ENCODE measurements around the gene KLHDC10. TPM values are rescaled to one million over a fixed set of nuclear protein-coding genes. Genes with fewer than 3 reads are reported as not detected.

KLHDC10 gene
- total RNA-seq, 1 experiment from 2014 or later = 14.4 TPM

GRCh38 chr7:130096243-130096827 lies 26.0 kb downstream of the KLHDC10 start:
- Mint-ChIP-seq H3K36me3 (no peaks in the 10 kb centered on the region), H3K9me3 (no peaks in the 10 kb centered on the region), H3K27ac (no peak overlapping the region), H3K4me3 (no peak overlapping the region), H3K27me3 (ENCODE audit: low read depth) (no peaks in the 10 kb centered on the region), H3K4me1 (no peaks in the 10 kb centered on the region)
- DNase-seq (ENCODE audit: low spot score) = no peak
- ChIA-PET CTCF (interaction anchor here (2.6 kb wide), 1 partner anchor 12 kb away, joined by 14 read pairs; no protein-coding TSS in a partner anchor), POLR2A (no interaction called here)
- TF ChIP-seq, protein P1, sequence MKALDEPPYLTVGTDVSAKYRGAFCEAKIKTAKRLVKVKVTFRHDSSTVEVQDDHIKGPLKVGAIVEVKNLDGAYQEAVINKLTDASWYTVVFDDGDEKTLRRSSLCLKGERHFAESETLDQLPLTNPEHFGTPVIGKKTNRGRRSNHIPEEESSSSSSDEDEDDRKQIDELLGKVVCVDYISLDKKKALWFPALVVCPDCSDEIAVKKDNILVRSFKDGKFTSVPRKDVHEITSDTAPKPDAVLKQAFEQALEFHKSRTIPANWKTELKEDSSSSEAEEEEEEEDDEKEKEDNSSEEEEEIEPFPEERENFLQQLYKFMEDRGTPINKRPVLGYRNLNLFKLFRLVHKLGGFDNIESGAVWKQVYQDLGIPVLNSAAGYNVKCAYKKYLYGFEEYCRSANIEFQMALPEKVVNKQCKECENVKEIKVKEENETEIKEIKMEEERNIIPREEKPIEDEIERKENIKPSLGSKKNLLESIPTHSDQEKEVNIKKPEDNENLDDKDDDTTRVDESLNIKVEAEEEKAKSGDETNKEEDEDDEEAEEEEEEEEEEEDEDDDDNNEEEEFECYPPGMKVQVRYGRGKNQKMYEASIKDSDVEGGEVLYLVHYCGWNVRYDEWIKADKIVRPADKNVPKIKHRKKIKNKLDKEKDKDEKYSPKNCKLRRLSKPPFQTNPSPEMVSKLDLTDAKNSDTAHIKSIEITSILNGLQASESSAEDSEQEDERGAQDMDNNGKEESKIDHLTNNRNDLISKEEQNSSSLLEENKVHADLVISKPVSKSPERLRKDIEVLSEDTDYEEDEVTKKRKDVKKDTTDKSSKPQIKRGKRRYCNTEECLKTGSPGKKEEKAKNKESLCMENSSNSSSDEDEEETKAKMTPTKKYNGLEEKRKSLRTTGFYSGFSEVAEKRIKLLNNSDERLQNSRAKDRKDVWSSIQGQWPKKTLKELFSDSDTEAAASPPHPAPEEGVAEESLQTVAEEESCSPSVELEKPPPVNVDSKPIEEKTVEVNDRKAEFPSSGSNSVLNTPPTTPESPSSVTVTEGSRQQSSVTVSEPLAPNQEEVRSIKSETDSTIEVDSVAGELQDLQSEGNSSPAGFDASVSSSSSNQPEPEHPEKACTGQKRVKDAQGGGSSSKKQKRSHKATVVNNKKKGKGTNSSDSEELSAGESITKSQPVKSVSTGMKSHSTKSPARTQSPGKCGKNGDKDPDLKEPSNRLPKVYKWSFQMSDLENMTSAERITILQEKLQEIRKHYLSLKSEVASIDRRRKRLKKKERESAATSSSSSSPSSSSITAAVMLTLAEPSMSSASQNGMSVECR (CRISPR knock-in tag; IDR thresholded peaks at IDR 0.05; ENCODE audit: borderline replicate concordance) = no peak
- ATAC-seq = no peak

DNA sequence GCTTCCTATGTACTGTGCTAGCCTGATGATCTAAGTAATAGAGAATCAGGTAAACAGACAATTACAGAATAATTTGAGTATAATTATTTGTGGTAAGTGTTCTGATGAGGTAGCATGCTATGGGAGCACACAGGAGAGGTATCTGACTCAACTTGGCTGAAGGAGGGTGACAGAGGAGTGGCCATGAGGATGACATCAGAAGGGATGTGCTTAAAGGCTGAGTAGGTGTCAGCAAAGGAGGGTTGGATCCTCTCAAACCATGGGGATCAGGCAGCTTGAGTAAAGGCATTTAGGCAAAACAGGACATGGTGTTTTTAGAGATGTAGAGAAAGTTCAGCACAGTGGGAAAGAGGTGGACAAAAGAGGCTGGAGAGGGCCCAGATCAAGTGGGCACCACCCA lies 29.0 kb downstream of the KLHDC10 start:
- H3K27me3 Mint-ChIP-seq (ENCODE audit: low read depth) = no peaks in the 10 kb centered on the region
- H3K4me3 Mint-ChIP-seq = no peak overlapping the region
- H3K4me1 Mint-ChIP-seq = no peaks in the 10 kb centered on the region

More for the DNA sequence above, 29.0 kb downstream of the KLHDC10 start:
- Mint-ChIP-seq H3K36me3 (no peaks in the 10 kb centered on the region), H3K9me3 (no peaks in the 10 kb centered on the region), H3K27ac (no peak overlapping the region)
- ChIA-PET POLR2A (interaction anchor here (0.6 kb wide), 1 partner anchor 9 kb away, joined by 3 read pairs; no protein-coding TSS in a partner anchor), CTCF (interaction anchor here (2.3 kb wide), 1 partner anchor 15 kb away, joined by 6 read pairs; no protein-coding TSS in a partner anchor)
- ATAC-seq (no peak), DNase-seq (ENCODE audit: low spot score) (no peak)
- TF ChIP-seq ZNF671 (CRISPR knock-in tag; IDR thresholded peaks at IDR 0.05) (no peak), ATF1 (CRISPR knock-in tag; IDR thresholded peaks at IDR 0.05) (no peak), CREB1 (CRISPR knock-in tag; IDR thresholded peaks at IDR 0.05) (no peak), FOXJ3 (CRISPR knock-in tag; IDR thresholded peaks at IDR 0.05; ENCODE audit: borderline replicate concordance) (no peak), GTF2I (CRISPR knock-in tag; conservative IDR thresholded peaks at IDR 0.05) (no peak), NR1H2 (CRISPR knock-in tag; IDR thresholded peaks at IDR 0.05) (no peak), ZNF121 (CRISPR knock-in tag; IDR thresholded peaks at IDR 0.05) (no peak), ZNF317 (CRISPR knock-in tag; IDR thresholded peaks at IDR 0.05; ENCODE audit: borderline replicate concordance, low read depth) (no peak), ZBTB43 (CRISPR knock-in tag; IDR thresholded peaks at IDR 0.05) (no peak), NFE2L1 (CRISPR knock-in tag; IDR thresholded peaks at IDR 0.05) (no peak), ZNF138 (CRISPR knock-in tag; conservative IDR thresholded peaks at IDR 0.05) (no peak), ESRRA (CRISPR knock-in tag; IDR thresholded peaks at IDR 0.05; ENCODE audit: borderline replicate concordance) (no peak), AFF4 (CRISPR knock-in tag; IDR thresholded peaks at IDR 0.05; ENCODE audit: borderline replicate concordance) (no peak), CREM (CRISPR knock-in tag; IDR thresholded peaks at IDR 0.05) (no peak), HMGA2 (CRISPR knock-in tag; IDR thresholded peaks at IDR 0.05) (no peak), TEAD4 (CRISPR knock-in tag; IDR thresholded peaks at IDR 0.05) (no peak)
- TF ChIP-seq, protein P2, sequence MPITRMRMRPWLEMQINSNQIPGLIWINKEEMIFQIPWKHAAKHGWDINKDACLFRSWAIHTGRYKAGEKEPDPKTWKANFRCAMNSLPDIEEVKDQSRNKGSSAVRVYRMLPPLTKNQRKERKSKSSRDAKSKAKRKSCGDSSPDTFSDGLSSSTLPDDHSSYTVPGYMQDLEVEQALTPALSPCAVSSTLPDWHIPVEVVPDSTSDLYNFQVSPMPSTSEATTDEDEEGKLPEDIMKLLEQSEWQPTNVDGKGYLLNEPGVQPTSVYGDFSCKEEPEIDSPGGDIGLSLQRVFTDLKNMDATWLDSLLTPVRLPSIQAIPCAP (CRISPR knock-in tag; IDR thresholded peaks at IDR 0.05) = no peak
- TF ChIP-seq, protein P3, sequence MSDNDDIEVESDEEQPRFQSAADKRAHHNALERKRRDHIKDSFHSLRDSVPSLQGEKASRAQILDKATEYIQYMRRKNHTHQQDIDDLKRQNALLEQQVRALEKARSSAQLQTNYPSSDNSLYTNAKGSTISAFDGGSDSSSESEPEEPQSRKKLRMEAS (CRISPR knock-in tag; IDR thresholded peaks at IDR 0.05) = no peak
- TF ChIP-seq, protein P4, sequence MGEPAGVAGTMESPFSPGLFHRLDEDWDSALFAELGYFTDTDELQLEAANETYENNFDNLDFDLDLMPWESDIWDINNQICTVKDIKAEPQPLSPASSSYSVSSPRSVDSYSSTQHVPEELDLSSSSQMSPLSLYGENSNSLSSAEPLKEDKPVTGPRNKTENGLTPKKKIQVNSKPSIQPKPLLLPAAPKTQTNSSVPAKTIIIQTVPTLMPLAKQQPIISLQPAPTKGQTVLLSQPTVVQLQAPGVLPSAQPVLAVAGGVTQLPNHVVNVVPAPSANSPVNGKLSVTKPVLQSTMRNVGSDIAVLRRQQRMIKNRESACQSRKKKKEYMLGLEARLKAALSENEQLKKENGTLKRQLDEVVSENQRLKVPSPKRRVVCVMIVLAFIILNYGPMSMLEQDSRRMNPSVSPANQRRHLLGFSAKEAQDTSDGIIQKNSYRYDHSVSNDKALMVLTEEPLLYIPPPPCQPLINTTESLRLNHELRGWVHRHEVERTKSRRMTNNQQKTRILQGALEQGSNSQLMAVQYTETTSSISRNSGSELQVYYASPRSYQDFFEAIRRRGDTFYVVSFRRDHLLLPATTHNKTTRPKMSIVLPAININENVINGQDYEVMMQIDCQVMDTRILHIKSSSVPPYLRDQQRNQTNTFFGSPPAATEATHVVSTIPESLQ (CRISPR knock-in tag; IDR thresholded peaks at IDR 0.05) = no peak

All from WTC11 (cell line).